ACC112 (cell line): Measurements from ENCODE around the gene RHEB.

Source experiments
- H2AFZ ChIP-seq: fragments of 200-600 bp; sonication (generic); one replicate; pipeline ENCODE4 v1.6.0; 2017; ENCODE audit warnings: antibody characterized with exemption, low read length; ENCODE audit not compliant: unreplicated experiment
- H3K27ac ChIP-seq: fragments of 200-600 bp; sonication (generic); 2 replicates; pipeline ENCODE4 v1.5.1; 2014; ENCODE audit warnings: low read depth, mild to moderate bottlenecking, antibody characterized with exemption, low read length, moderate library complexity
- H3K27me3 ChIP-seq: fragments of 200-600 bp; sonication (generic); 2 replicates; pipeline ENCODE4 v1.6.1; 2014; ENCODE audit warnings: mild to moderate bottlenecking, antibody characterized with exemption, low read length, moderate library complexity, mixed read lengths; ENCODE audit not compliant: insufficient read depth
- H3K36me3 ChIP-seq: fragments of 200-600 bp; sonication (generic); 2 replicates; pipeline ENCODE4 v1.6.1; 2016; ENCODE audit warnings: mild to moderate bottlenecking, antibody characterized with exemption, low read length, moderate library complexity, mixed read lengths; ENCODE audit not compliant: insufficient read depth
- H3K4me1 ChIP-seq: fragments of 200-600 bp; sonication (generic); one replicate; pipeline ENCODE4 v1.6.1; 2016; ENCODE audit warnings: low read length, mixed read lengths; ENCODE audit not compliant: insufficient read depth, unreplicated experiment, control insufficient read depth
- H3K4me3 ChIP-seq: fragments of 200-600 bp; sonication (generic); 2 replicates; pipeline ENCODE4 v1.5.1; 2014; ENCODE audit warnings: mild to moderate bottlenecking, low read depth, low read length
- H3K79me2 ChIP-seq: fragments of 200-600 bp; sonication (generic); one replicate; pipeline ENCODE4 v1.6.0; 2016; ENCODE audit warnings: low read length; ENCODE audit not compliant: control insufficient read depth, unreplicated experiment, insufficient read depth

RHEB gene

GRCh38 chr7:151438864-151439601, 80.7 kb downstream of the RHEB start:
- Histone ChIP-seq H3K4me3 (no peak overlapping the region), H3K27me3 (0 out of 2 replicates have a peak, but pooled peaks cover 3% of the 10 kb centered on the region), H3K27ac (no peak overlapping the region), H3K79me2 (no peaks in the 10 kb centered on the region), H3K4me1 (peaks cover 16% of the 10 kb centered on the region), H2AFZ (no peak overlapping the region), H3K36me3 (no peaks in the 10 kb centered on the region)

- Histone ChIP-seq H3K4me3 (no peak overlapping the region), H3K79me2 (no peaks in the 10 kb centered on the region), H2AFZ (no peak overlapping the region)
Observed at GRCh38 chr7:151437866-151438516, 81.7 kb downstream of the RHEB start.

GRCh38 chr7:151437159-151437553, 82.5 kb downstream of the RHEB start:
- 0 out of 2 replicates have a peak, but pooled peaks cover 3% of the 10 kb centered on the region for H3K27me3 ChIP-seq
- H3K4me3 ChIP-seq = no peak overlapping the region
- no peak overlapping the region for H3K27ac ChIP-seq
- no peaks in the 10 kb centered on the region for H3K36me3 ChIP-seq
- no peaks in the 10 kb centered on the region for H3K79me2 ChIP-seq
- H2AFZ ChIP-seq = no peak overlapping the region
- peaks cover 16% of the 10 kb centered on the region for H3K4me1 ChIP-seq

More at GRCh38 chr7:151437866-151438516, 81.7 kb downstream of the RHEB start:
- Histone ChIP-seq H3K4me1 (peaks cover 16% of the 10 kb centered on the region), H3K27me3 (0 out of 2 replicates have a peak, but pooled peaks cover 3% of the 10 kb centered on the region), H3K27ac (no peak overlapping the region), H3K36me3 (no peaks in the 10 kb centered on the region)

- Histone ChIP-seq H3K4me3 (no peak overlapping the region), H2AFZ (no peak overlapping the region), H3K4me1 (peaks cover 11% of the 10 kb centered on the region), H3K27me3 (0 out of 2 replicates have a peak, but pooled peaks cover 3% of the 10 kb centered on the region), H3K27ac (no peak overlapping the region), H3K79me2 (no peaks in the 10 kb centered on the region), H3K36me3 (no peaks in the 10 kb centered on the region)
Observed at GRCh38 chr7:151436446-151437158, 83.1 kb downstream of the RHEB start.

- peaks cover 5% of the 10 kb centered on the region for H3K4me1 ChIP-seq
- H3K4me3 ChIP-seq = no peak overlapping the region
- H3K27ac ChIP-seq = no peak overlapping the region
- H3K79me2 ChIP-seq = no peaks in the 10 kb centered on the region
- no peak overlapping the region for H2AFZ ChIP-seq
- no peaks in the 10 kb centered on the region for H3K36me3 ChIP-seq
- H3K27me3 ChIP-seq = 0 out of 2 replicates have a peak, but pooled peaks cover 3% of the 10 kb centered on the region
Observed at GRCh38 chr7:151435971-151436370, 83.7 kb downstream of the RHEB start.

GRCh38 chr7:151435103-151435916, 84.4 kb downstream of the RHEB start:
- H3K27ac ChIP-seq = no peak overlapping the region
- no peak overlapping the region for H3K4me3 ChIP-seq
- 0 out of 2 replicates have a peak, but pooled peaks cover 3% of the 10 kb centered on the region for H3K27me3 ChIP-seq
- no peaks in the 10 kb centered on the region for H3K4me1 ChIP-seq
- no peak overlapping the region for H2AFZ ChIP-seq
- no peaks in the 10 kb centered on the region for H3K36me3 ChIP-seq
- H3K79me2 ChIP-seq = no peaks in the 10 kb centered on the region

DNA sequence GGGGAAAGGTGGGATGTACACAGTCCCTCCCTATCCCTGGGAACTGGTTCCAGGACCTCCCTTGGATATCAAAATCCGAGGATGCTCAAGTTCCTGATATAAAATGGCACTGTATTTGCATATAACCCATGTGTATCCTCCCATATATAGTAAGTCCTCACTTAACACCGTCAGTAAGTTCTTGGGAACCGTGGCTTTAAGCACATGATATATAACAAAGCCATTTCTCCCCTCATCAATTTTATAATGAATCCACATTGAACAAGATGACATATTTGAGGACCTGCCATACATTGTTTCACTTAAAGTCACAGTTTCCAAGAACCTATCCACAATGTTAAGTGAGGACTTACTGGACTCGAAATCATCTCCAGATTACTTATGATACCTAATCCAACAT, 85.1 kb downstream of the RHEB start:
- H3K36me3 ChIP-seq = no peaks in the 10 kb centered on the region
- H3K27ac ChIP-seq = no peak overlapping the region
- H3K27me3 ChIP-seq = 0 out of 2 replicates have a peak, but pooled peaks cover 2% of the 10 kb centered on the region
- H3K4me1 ChIP-seq = no peaks in the 10 kb centered on the region
- no peaks in the 10 kb centered on the region for H3K79me2 ChIP-seq
- no peak overlapping the region for H3K4me3 ChIP-seq
- H2AFZ ChIP-seq = no peak overlapping the region

GRCh38 chr7:151433721-151434400, 85.8 kb downstream of the RHEB start:
- H3K27me3 ChIP-seq = no peaks in the 10 kb centered on the region
- no peaks in the 10 kb centered on the region for H3K79me2 ChIP-seq
- H3K4me3 ChIP-seq = no peak overlapping the region
- H2AFZ ChIP-seq = no peak overlapping the region
- no peaks in the 10 kb centered on the region for H3K36me3 ChIP-seq
- no peak overlapping the region for H3K27ac ChIP-seq
- no peaks in the 10 kb centered on the region for H3K4me1 ChIP-seq

GRCh38 chr7:151432658-151433521, 86.8 kb downstream of the RHEB start:
- Histone ChIP-seq H3K4me3 (no peak overlapping the region), H3K27ac (no peak overlapping the region), H3K4me1 (peaks cover 6% of the 10 kb centered on the region), H3K79me2 (no peaks in the 10 kb centered on the region), H3K36me3 (no peaks in the 10 kb centered on the region), H3K27me3 (no peaks in the 10 kb centered on the region), H2AFZ (no peak overlapping the region)
